ENCODE measurements around the gene SLC25A6.
"Not testable (repeated sequence)": the region's sequence is repeated elsewhere in the genome, so short reads cannot be mapped to it uniquely, and the experiment has no call there.

The SLC25A6 gene

DNA sequence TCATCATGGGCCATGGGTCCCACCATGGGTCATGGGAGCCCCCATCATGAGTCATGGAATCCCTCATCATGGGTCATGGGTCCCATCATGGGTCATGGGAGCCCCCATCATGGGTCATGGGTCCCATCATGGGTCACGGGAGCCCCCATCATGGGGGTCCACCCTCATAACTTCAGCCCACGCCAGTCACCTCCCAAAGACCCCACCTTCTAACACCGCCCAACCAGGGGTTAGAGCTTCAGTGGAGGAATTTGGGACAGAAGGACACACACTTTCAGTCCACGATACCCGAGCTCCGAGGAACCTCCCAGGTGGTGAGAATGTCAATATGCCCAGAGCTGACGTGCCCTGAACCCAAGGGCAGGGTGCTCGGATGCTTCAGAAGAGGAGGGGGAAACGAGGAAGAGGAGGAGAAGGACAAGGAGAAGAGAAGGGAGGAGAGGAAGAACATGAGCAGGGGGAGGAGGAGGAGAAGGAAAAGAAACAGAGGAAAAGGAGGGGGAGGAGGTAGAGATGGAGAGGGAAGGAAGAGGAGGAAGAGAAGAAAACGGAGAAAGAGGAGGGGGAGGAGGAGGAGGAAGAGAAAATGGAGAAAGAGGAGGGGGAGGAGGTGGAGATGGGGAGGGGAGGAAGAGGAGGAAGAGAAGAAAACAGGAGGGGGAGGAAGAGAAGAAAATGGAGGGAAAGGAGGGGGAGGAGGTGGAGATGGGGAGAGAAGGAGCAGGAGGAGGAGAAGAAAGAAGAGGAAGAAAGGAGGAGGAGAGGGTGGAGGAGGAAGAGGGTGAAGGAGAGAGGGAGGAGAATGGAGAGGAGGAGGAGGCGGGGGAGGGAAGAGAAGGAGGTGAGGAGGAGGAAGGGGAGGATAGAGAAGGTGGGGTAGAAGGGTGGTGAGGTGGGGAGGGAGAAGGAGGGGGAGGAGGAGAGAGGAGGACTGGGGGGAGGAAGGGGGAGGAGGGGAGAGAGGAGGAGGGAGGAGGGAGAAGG lies 37.6 kb downstream of the SLC25A6 start:
- no peak for DNase-seq (ENCODE audit: low spot score)

DNA sequence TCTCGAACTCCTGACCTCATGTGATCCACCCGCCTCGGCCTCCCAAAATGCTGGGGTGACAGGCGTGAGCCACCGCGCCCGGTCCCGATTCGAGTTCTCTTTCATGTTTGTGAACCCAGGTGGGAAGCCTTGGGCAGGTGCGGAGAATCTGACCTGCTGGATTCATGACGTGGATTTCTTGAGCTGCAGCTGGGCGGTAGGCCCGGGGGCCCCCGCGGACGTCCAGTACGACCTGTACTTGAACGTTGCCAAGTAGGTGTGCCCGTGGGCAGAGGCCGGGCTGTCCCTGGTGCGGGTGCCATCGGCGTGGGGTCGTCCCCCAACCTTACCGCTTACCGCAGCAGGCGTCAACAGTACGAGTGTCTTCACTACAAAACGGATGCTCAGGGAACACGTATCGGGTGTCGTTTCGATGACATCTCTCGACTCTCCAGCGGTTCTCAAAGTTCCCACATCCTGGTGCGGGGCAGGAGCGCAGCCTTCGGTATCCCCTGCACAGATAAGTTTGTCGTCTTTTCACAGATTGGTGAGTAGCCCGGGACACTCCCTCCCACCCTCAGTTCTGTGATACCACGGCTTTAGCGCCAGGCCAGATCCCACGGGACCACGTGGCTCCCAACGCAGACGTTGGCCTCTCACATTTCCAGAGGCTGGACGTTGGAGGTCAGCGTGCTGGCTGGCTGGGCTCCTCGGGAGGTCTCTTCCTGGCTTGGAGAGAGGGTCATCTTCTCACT lies 39.8 kb downstream of the SLC25A6 start:
- no peak for DNase-seq (ENCODE audit: low spot score)

DNA sequence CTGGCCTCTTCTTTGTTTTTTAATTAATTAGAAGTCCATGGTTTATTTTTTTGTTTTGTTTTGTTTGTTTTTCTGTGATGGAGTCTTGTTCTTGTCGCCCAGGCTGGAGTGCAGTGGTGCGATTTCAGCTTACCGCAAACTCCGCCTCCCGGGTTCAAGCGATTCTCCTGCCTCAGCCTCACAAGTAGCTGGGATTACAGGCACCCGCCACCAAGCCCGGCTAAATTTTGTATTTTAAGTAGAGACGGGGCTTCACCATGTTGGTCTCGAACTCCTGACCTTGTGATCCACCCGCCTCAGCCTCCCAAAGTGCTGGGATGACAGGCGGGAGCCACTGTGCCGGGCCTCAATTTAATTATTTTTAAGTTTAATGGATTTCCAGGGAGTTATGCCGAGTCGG lies 42.3 kb downstream of the SLC25A6 start:
- DNase-seq (ENCODE audit: low spot score): not testable (repeated sequence)

GRCh38 chrX:1341545-1342184 lies 50.2 kb downstream of the SLC25A6 start:
- DNase-seq (ENCODE audit: low spot score): no peak

DNA sequence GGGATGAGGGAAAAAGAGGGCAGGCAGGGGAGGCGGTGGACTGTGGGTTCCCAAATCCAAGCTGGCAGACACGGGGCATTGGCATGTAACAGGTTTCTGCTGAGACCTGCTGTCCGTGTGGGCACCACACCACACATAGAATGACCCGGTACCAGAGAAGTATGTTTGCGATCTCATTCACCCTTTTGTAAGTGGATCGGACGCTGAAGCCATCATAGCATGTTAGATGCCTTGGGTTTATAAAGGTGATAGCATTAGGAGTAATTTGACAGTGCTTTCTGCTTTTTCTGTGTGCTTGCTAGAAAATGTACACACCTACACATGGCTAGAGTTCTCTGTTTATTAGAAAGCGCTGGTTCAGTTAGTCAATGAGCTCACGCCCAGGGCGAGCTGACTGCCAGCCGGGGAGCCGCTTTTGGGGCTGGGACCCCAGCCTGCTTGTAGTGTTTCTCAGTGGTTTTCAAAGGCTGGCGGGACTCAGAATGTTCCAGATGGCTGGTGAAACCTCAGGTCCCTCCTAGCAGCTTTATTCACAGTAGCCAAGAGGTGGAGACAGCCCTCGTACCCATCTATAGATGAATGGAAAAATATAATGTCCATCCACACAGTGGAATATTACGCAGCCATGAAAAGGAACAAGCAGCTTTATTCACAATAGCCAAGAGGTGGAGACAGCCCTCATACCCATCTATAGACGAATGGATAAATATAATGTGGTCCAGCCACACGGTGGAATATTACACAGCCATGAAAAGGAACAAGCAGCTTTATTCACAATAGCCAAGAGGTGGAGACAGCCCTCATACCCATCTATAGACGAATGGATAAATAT lies 54.7 kb downstream of the SLC25A6 start:
- DNase-seq (ENCODE audit: low spot score): no peak

GRCh38 chrX:1336331-1336943 lies 55.5 kb downstream of the SLC25A6 start, which contains the start of gene IL3RA:
Gene IL3RA (plus strand): TSS chrX:1336785. CDS start chrX:1341766, 4,981 bp downstream.
- DNase-seq (ENCODE audit: low spot score): peak; percentile 36

Measured in putamen (tissue), 1 donor.